Measurements from ENCODE around the gene CROCC2.

The CROCC2 gene

GRCh38 chr2:240917009-240917683 is 11.0 kb downstream of the CROCC2 start:
- H3K4me3 ChIP-seq (ENCODE audit: low read length) = no peak overlapping the region
- DNase-seq (ENCODE audit: low read depth, low spot score) = no peak

GRCh38 chr2:240917684-240918257 is 11.6 kb downstream of the CROCC2 start:
- DNase-seq (ENCODE audit: low read depth, low spot score) = no peak
- no peak overlapping the region for H3K4me3 ChIP-seq (ENCODE audit: low read length)

GRCh38 chr2:240918258-240919091 is 12.3 kb downstream of the CROCC2 start:
- no peak overlapping the region for H3K4me3 ChIP-seq (ENCODE audit: low read length)
- DNase-seq (ENCODE audit: low read depth, low spot score) = no peak

GRCh38 chr2:240919161-240919781 is 13.1 kb downstream of the CROCC2 start:
- DNase-seq (ENCODE audit: low read depth, low spot score) = no peak
- H3K4me3 ChIP-seq (ENCODE audit: low read length) = no peak overlapping the region

GRCh38 chr2:240919786-240920782 is 13.9 kb downstream of the CROCC2 start:
- H3K4me3 ChIP-seq (ENCODE audit: low read length) = no peak overlapping the region
- DNase-seq (ENCODE audit: low read depth, low spot score) = no peak

- H3K4me3 ChIP-seq (ENCODE audit: low read length) = no peak overlapping the region
- no peak for DNase-seq (ENCODE audit: low read depth, low spot score)
Measured at GRCh38 chr2:240920783-240921231, 14.7 kb downstream of the CROCC2 start.

- no peak for DNase-seq (ENCODE audit: low read depth, low spot score)
- no peak overlapping the region for H3K4me3 ChIP-seq (ENCODE audit: low read length)
Measured at GRCh38 chr2:240921311-240921994, 15.3 kb downstream of the CROCC2 start.

GRCh38 chr2:240921995-240922244 is 15.8 kb downstream of the CROCC2 start:
- DNase-seq (ENCODE audit: low read depth, low spot score) = no peak
- no peak overlapping the region for H3K4me3 ChIP-seq (ENCODE audit: low read length)

GRCh38 chr2:240922245-240922981 is 16.3 kb downstream of the CROCC2 start:
- DNase-seq (ENCODE audit: low read depth, low spot score) = no peak
- no peak overlapping the region for H3K4me3 ChIP-seq (ENCODE audit: low read length)

- H3K4me3 ChIP-seq (ENCODE audit: low read length) = no peak overlapping the region
- no peak for DNase-seq (ENCODE audit: low read depth, low spot score)
Measured at GRCh38 chr2:240922982-240923537, 16.9 kb downstream of the CROCC2 start.

- no peak overlapping the region for H3K4me3 ChIP-seq (ENCODE audit: low read length)
- DNase-seq (ENCODE audit: low read depth, low spot score) = no peak
Measured at GRCh38 chr2:240925191-240925567, 19.0 kb downstream of the CROCC2 start.

GRCh38 chr2:240925568-240926515 is 19.7 kb downstream of the CROCC2 start:
- no peak for DNase-seq (ENCODE audit: low read depth, low spot score)
- no peak overlapping the region for H3K4me3 ChIP-seq (ENCODE audit: low read length)

GRCh38 chr2:240926516-240927389 is 20.6 kb downstream of the CROCC2 start:
- H3K4me3 ChIP-seq (ENCODE audit: low read length) = no peak overlapping the region
- DNase-seq (ENCODE audit: low read depth, low spot score) = no peak

GRCh38 chr2:240927390-240927781 is 21.2 kb downstream of the CROCC2 start:
- no peak overlapping the region for H3K4me3 ChIP-seq (ENCODE audit: low read length)
- no peak for DNase-seq (ENCODE audit: low read depth, low spot score)

GRCh38 chr2:240928476-240929363 is 22.6 kb downstream of the CROCC2 start:
- no peak for DNase-seq (ENCODE audit: low read depth, low spot score)
- no peak overlapping the region for H3K4me3 ChIP-seq (ENCODE audit: low read length)
